Activated naive CD8-positive, alpha-beta T cell treated with anti-CD3 and anti-CD28 coated beads, Interleukin-2, amount 10 ng/mL, durations not matched to agents 7 days and 5 days (primary cell): Measurements from ENCODE around the gene SERTAD2. TPM values are rescaled to one million over a fixed set of nuclear protein-coding genes. Genes with fewer than 3 reads are reported as not detected.

Source experiments
- ATAC-seq: fragments of 150-1000 bp; cut with Tn5 transposase; one replicate; pipeline ENCODE4 v1.10.0; 2021; ENCODE audit warnings: low read depth, moderate library complexity
- POLR2A ChIA-PET: fragments of 350-600 bp; sonication (Branson Sonifier 250); formaldehyde crosslinking; loops from one replicate; lab custom pipeline; 2021; ENCODE audit warnings: antibody characterized with exemption; lab: Charles Lee
- DNase-seq: peaks from one replicate; pipeline ENCODE4 v3.0.0; 2021
- H3K27ac Mint-ChIP-seq: one replicate; pipeline ENCODE4 v1.8.0; 2022; ENCODE audit warnings: mild to moderate bottlenecking, mixed read lengths
- H3K27me3 Mint-ChIP-seq: one replicate; pipeline ENCODE4 v1.8.0; 2022; ENCODE audit warnings: mild to moderate bottlenecking, moderate library complexity, mixed read lengths
- H3K36me3 Mint-ChIP-seq: one replicate; pipeline ENCODE4 v1.8.0; 2021; ENCODE audit warnings: mild to moderate bottlenecking, mixed read lengths
- H3K4me1 Mint-ChIP-seq: one replicate; pipeline ENCODE4 v1.8.0; 2021; ENCODE audit warnings: mixed read lengths
- H3K4me3 Mint-ChIP-seq: one replicate; pipeline ENCODE4 v1.8.0; 2022; ENCODE audit warnings: mild to moderate bottlenecking, moderate library complexity, mixed read lengths
- H3K9me3 Mint-ChIP-seq: one replicate; pipeline ENCODE4 v1.8.0; 2021; ENCODE audit warnings: mixed read lengths
- total RNA-seq, 2 experiments: library from RNA; stranded (reverse); gene quantifications; one replicate each; pipeline ENCODE4 v1.2.3, GENCODE V29; 2021

SERTAD2 gene
- total RNA-seq, 2 experiments from 2014 or later, result 27.0 to 27.7 TPM

GRCh38 chr2:64652231-64653108 is 1.2 kb downstream of the SERTAD2 start:
- H3K9me3 Mint-ChIP-seq, result no peaks in the 10 kb centered on the region
- H3K27me3 Mint-ChIP-seq, result no peaks in the 10 kb centered on the region
- H3K27ac Mint-ChIP-seq, result peak overlapping the region; percentile 88
- no peak for ATAC-seq
- no peak for DNase-seq
- H3K4me3 Mint-ChIP-seq, result peak overlapping the region; percentile 90
- H3K4me1 Mint-ChIP-seq, result peaks cover 58% of the 10 kb centered on the region
- POLR2A ChIA-PET, result interaction anchor here (0.6 to 8.9 kb wide), 24 partner anchors 8 to 212 kb away, joined by 3 to 137 read pairs (median 7); partner anchors contain the start of gene AFTPH
- peaks cover 6% of the 10 kb centered on the region for H3K36me3 Mint-ChIP-seq

- peak overlapping the region; percentile 88 for H3K27ac Mint-ChIP-seq
- DNase-seq (no peak), ATAC-seq (no peak)
- POLR2A ChIA-PET, result interaction anchor here (1.2 to 8.9 kb wide), 9 partner anchors 7 to 180 kb away, joined by 4 to 137 read pairs (median 44); no protein-coding TSS in a partner anchor
- no peaks in the 10 kb centered on the region for H3K9me3 Mint-ChIP-seq
- H3K36me3 Mint-ChIP-seq, result peaks cover 6% of the 10 kb centered on the region
- H3K4me3 Mint-ChIP-seq, result peak overlapping the region; percentile 90
- H3K27me3 Mint-ChIP-seq, result no peaks in the 10 kb centered on the region
- H3K4me1 Mint-ChIP-seq, result peaks cover 62% of the 10 kb centered on the region
Measured at GRCh38 chr2:64651590-64651989, 2.1 kb downstream of the SERTAD2 start.

- no peak overlapping the region for H3K27ac Mint-ChIP-seq
- H3K27me3 Mint-ChIP-seq, result no peaks in the 10 kb centered on the region
- H3K4me1 Mint-ChIP-seq, result peaks cover 65% of the 10 kb centered on the region
- peak overlapping the region; percentile 90 for H3K4me3 Mint-ChIP-seq
- POLR2A ChIA-PET, result interaction anchor here (1.2 to 8.9 kb wide), 7 partner anchors 14 to 117 kb away, joined by 4 to 137 read pairs (median 52); no protein-coding TSS in a partner anchor
- peaks cover 6% of the 10 kb centered on the region for H3K36me3 Mint-ChIP-seq
- DNase-seq (no peak), ATAC-seq (no peak)
- H3K9me3 Mint-ChIP-seq, result no peaks in the 10 kb centered on the region
Measured at GRCh38 chr2:64650722-64651338, 2.9 kb downstream of the SERTAD2 start.

GRCh38 chr2:64650296-64650695 is 3.4 kb downstream of the SERTAD2 start:
- H3K4me3 Mint-ChIP-seq, result peak overlapping the region; percentile 90
- POLR2A ChIA-PET, result interaction anchor here (1.1 to 8.9 kb wide), 6 partner anchors 13 to 212 kb away, joined by 3 to 137 read pairs (median 34); no protein-coding TSS in a partner anchor
- H3K9me3 Mint-ChIP-seq, result no peaks in the 10 kb centered on the region
- H3K36me3 Mint-ChIP-seq, result peaks cover 6% of the 10 kb centered on the region
- no peak overlapping the region for H3K27ac Mint-ChIP-seq
- peaks cover 59% of the 10 kb centered on the region for H3K4me1 Mint-ChIP-seq
- no peak for DNase-seq
- no peaks in the 10 kb centered on the region for H3K27me3 Mint-ChIP-seq
- no peak for ATAC-seq

- ATAC-seq (no peak), DNase-seq (no peak)
- Mint-ChIP-seq H3K27me3 (no peaks in the 10 kb centered on the region), H3K4me1 (peaks cover 58% of the 10 kb centered on the region), H3K9me3 (no peaks in the 10 kb centered on the region), H3K27ac (peak overlapping the region; percentile 72), H3K4me3 (peak overlapping the region; percentile 74), H3K36me3 (peaks cover 6% of the 10 kb centered on the region)
- POLR2A ChIA-PET, result interaction anchor here (0.8 to 8.9 kb wide), 5 partner anchors 17 to 212 kb away, joined by 3 to 137 read pairs (median 7); no protein-coding TSS in a partner anchor
Measured at GRCh38 chr2:64649626-64650025, 4.1 kb downstream of the SERTAD2 start.

- peaks cover 6% of the 10 kb centered on the region for H3K36me3 Mint-ChIP-seq
- no peak for ATAC-seq
- H3K9me3 Mint-ChIP-seq, result no peaks in the 10 kb centered on the region
- peak overlapping the region; percentile 74 for H3K4me3 Mint-ChIP-seq
- H3K27ac Mint-ChIP-seq, result no peak overlapping the region
- H3K4me1 Mint-ChIP-seq, result peaks cover 63% of the 10 kb centered on the region
- H3K27me3 Mint-ChIP-seq, result no peaks in the 10 kb centered on the region
- POLR2A ChIA-PET, result interaction anchor here (0.8 to 8.9 kb wide), 4 partner anchors 18 to 118 kb away, joined by 3 to 137 read pairs (median 46); no protein-coding TSS in a partner anchor
- no peak for DNase-seq
Measured at GRCh38 chr2:64649013-64649484, 4.7 kb downstream of the SERTAD2 start.

- Mint-ChIP-seq H3K36me3 (peaks cover 5% of the 10 kb centered on the region), H3K4me3 (no peak overlapping the region), H3K9me3 (no peaks in the 10 kb centered on the region), H3K27me3 (no peaks in the 10 kb centered on the region), H3K27ac (no peak overlapping the region), H3K4me1 (peaks cover 75% of the 10 kb centered on the region)
- ATAC-seq (no peak), DNase-seq (peak; percentile 90)
- POLR2A ChIA-PET, result interaction anchor here (0.6 to 3.9 kb wide), 6 partner anchors 8 to 186 kb away, joined by 3 to 44 read pairs (median 6); partner anchors contain the start of gene SERTAD2
Measured at GRCh38 chr2:64646007-64646880, 7.5 kb downstream of the SERTAD2 start.

- H3K9me3 Mint-ChIP-seq, result no peaks in the 10 kb centered on the region
- ATAC-seq, result peak; percentile 87
- DNase-seq, result peak; percentile 69
- peak overlapping the region; percentile 87 for H3K27ac Mint-ChIP-seq
- peaks cover 7% of the 10 kb centered on the region for H3K36me3 Mint-ChIP-seq
- POLR2A ChIA-PET, result interaction anchor here (0.6 to 3.9 kb wide), 9 partner anchors 9 to 218 kb away, joined by 3 to 44 read pairs (median 4); partner anchors contain the start of genes AFTPH and SERTAD2
- H3K4me3 Mint-ChIP-seq, result peak overlapping the region; percentile 85
- no peaks in the 10 kb centered on the region for H3K27me3 Mint-ChIP-seq
- peaks cover 78% of the 10 kb centered on the region for H3K4me1 Mint-ChIP-seq
Measured at GRCh38 chr2:64644458-64645382, 9.0 kb downstream of the SERTAD2 start.

- Mint-ChIP-seq H3K27me3 (no peaks in the 10 kb centered on the region), H3K36me3 (peaks cover 7% of the 10 kb centered on the region), H3K4me1 (peaks cover 76% of the 10 kb centered on the region), H3K27ac (peak overlapping the region; percentile 87), H3K4me3 (peak overlapping the region; percentile 85), H3K9me3 (no peaks in the 10 kb centered on the region)
- no peak for ATAC-seq
- POLR2A ChIA-PET, result interaction anchor here (0.8 to 3.9 kb wide), 7 partner anchors 10 to 218 kb away, joined by 3 to 44 read pairs (median 4); partner anchors contain the start of gene SERTAD2
- DNase-seq, result no peak
Measured at GRCh38 chr2:64643838-64644457, 9.8 kb downstream of the SERTAD2 start.

- no peak for DNase-seq
- Mint-ChIP-seq H3K9me3 (no peaks in the 10 kb centered on the region), H3K4me1 (peaks cover 81% of the 10 kb centered on the region), H3K27me3 (no peaks in the 10 kb centered on the region), H3K4me3 (no peak overlapping the region), H3K36me3 (peaks cover 7% of the 10 kb centered on the region), H3K27ac (peak overlapping the region; percentile 19)
- ATAC-seq, result no peak
- POLR2A ChIA-PET, result no interaction called here
Measured at GRCh38 chr2:64641599-64641998, 12.1 kb downstream of the SERTAD2 start.
